HepG2 (cell line): Measurements from ENCODE around the gene COQ8B. TPM values are rescaled to one million over a fixed set of nuclear protein-coding genes. Genes with fewer than 3 reads are reported as not detected.

Source experiments
- FOXA3 ChIP-seq: IDR thresholded peaks from 2 replicates; pipeline ENCODE4 v1.6.1; 2016; ENCODE audit warnings: missing genetic modification reagents, missing compliant biosample characterization
- MEIS2 ChIP-seq: sonication (generic); formaldehyde crosslinking; IDR thresholded peaks from 2 replicates; pipeline ENCODE4 v1.9.0; 2021; ENCODE audit warnings: mild to moderate bottlenecking, missing genetic modification reagents
- MLLT10 ChIP-seq: sonication (generic); formaldehyde crosslinking; IDR thresholded peaks from 2 replicates; pipeline ENCODE4 v1.4.0; 2020; ENCODE audit warnings: missing genetic modification reagents
- RAD21 ChIP-seq: fragments of 450-650 bp; formaldehyde crosslinking; IDR thresholded peaks from 2 replicates; pipeline ENCODE4 v1.5.0; 2020; ENCODE audit warnings: mild to moderate bottlenecking
- SP5 ChIP-seq: IDR thresholded peaks from 2 replicates; pipeline ENCODE4 v1.6.1; 2016; ENCODE audit warnings: low read depth, borderline replicate concordance
- ZNF143 ChIP-seq: sonication (generic); formaldehyde crosslinking; IDR thresholded peaks from 2 replicates; pipeline ENCODE4 v1.4.0; 2020; ENCODE audit warnings: missing genetic modification reagents
- ZSCAN31 ChIP-seq: sonication (generic); formaldehyde crosslinking; IDR thresholded peaks from 2 replicates; pipeline ENCODE4 v1.5.0; 2020; ENCODE audit warnings: low read depth, mild to moderate bottlenecking, missing genetic modification reagents
- polyA plus RNA-seq, 8 experiments: library from polyadenylated mRNA; depleted of rRNA in 3 of 8; stranded (reverse) in 7 of 8; unstranded in 1 of 8; fragments of >200 nt; fragmentation: Illumina TruSeq in 4 of 8; extraction: Trizol in 4 of 8; gene quantifications; 2 replicates each; pipeline versions ENCODE4 v1.2.1 to v1.2.3, GENCODE V29; 2011 to 2016; ENCODE audit warnings: low read depth in 4 of 8, missing spikeins in 1 of 8, mixed read lengths in 1 of 8; ENCODE audit not compliant: insufficient read depth in 1 of 8
- total RNA-seq, 5 experiments: library from RNA; depleted of rRNA; stranded (reverse); fragments of >200 nt; fragmentation: Illumina TruSeq; extraction: Trizol; gene quantifications; 2 replicates each; pipeline ENCODE4 v1.2.3, GENCODE V29; 2016; ENCODE audit warnings: low read depth in 1 of 5
- TF ChIP-seq, protein P1 (sequence below), 2 experiments: sonication (generic) in 1 of 2; formaldehyde crosslinking in 1 of 2; IDR thresholded peaks; 2 replicates each; pipeline versions ENCODE4 v1.4.0 to v1.6.1; 2016 to 2020; ENCODE audit warnings: borderline replicate concordance in 1 of 2, low read depth in 1 of 2, mild to moderate bottlenecking in 1 of 2, missing genetic modification reagents in 1 of 2
- TF ChIP-seq, protein P2 (sequence below): sonication (generic); formaldehyde crosslinking; IDR thresholded peaks from 2 replicates; pipeline ENCODE4 v1.8.1; 2023; ENCODE audit warnings: mild to moderate bottlenecking, moderate library complexity, missing genetic modification reagents
- TF ChIP-seq, protein P3 (sequence below): IDR thresholded peaks from 2 replicates; pipeline ENCODE4 v1.6.1; 2016
- TF ChIP-seq, protein P4 (sequence below): IDR thresholded peaks from 2 replicates; pipeline ENCODE4 v1.6.1; 2012; ENCODE audit warnings: low read length, improper control_type of control experiment
- TF ChIP-seq, protein P5 (sequence below): sonication (generic); formaldehyde crosslinking; conservative IDR thresholded peaks from 2 replicates; pipeline ENCODE4 v1.8.1; 2023; ENCODE audit warnings: missing genetic modification reagents

The COQ8B gene
- total and polyA plus RNA-seq, 2 of the 13 experiments (the other 11 are each of a cell fraction or from before 2014, with no cell fraction given): 12.3 to 17.2 TPM

DNA sequence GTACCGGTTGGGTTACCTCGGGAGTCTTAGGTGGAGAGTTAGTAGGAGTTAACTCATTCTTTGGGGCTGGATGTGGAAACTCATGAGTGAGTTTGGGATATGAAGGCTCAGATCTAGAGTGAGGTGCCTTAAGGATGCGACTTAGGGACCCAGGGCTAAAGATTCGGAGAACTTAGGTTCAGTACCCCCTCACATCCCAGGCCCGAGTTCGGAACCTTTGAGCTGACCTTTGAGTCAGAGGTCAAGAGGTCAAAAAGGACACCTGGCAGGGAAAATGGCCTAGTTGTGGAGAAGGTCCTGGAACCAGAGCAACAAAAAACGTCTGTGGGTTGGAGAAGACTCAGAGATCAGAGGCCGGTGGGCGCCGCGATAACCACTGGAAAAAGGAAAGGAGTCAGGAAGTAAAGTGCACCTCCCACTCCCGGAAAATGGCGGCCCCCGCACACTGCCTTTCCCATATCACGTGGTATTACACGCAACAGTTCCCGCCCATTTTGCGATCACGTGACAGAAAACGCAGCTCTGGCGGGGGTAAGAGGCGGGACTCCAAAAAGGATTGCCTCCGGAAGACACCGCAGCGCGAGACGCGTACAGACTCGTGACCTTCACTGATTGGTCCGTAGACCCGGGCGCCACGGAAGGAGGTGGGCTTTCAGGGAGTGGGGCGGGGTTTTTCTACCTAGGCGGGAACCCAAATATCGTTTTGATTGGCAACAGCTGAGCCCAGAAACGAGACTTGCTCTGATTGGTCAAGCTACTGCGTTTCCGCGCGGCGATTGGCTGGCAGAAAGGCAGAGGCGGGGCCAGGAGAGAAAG is 33.6 kb upstream of the COQ8B start, which contains the start of gene ACTMAP (continued):
- no peak for TF ChIP-seq MLLT10 (CRISPR knock-in tag)
- no peak for TF ChIP-seq ZNF143 (CRISPR knock-in tag)
- TF ChIP-seq ZSCAN31 (CRISPR knock-in tag): no peak
- TF ChIP-seq, protein P1, sequence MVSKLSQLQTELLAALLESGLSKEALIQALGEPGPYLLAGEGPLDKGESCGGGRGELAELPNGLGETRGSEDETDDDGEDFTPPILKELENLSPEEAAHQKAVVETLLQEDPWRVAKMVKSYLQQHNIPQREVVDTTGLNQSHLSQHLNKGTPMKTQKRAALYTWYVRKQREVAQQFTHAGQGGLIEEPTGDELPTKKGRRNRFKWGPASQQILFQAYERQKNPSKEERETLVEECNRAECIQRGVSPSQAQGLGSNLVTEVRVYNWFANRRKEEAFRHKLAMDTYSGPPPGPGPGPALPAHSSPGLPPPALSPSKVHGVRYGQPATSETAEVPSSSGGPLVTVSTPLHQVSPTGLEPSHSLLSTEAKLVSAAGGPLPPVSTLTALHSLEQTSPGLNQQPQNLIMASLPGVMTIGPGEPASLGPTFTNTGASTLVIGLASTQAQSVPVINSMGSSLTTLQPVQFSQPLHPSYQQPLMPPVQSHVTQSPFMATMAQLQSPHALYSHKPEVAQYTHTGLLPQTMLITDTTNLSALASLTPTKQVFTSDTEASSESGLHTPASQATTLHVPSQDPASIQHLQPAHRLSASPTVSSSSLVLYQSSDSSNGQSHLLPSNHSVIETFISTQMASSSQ (IDR thresholded peaks at IDR 0.05; ENCODE audit: low read depth): 0 out of 2 replicates have a peak, but pooled peaks have one; percentile 15
- TF ChIP-seq, protein P1 (CRISPR knock-in tag; IDR thresholded peaks at IDR 0.05; ENCODE audit: borderline replicate concordance): 0 out of 2 replicates have a peak, but pooled peaks have one; percentile 17
- TF ChIP-seq FOXA3: peak; percentile 48; the same call in 1 of the 2 replicates
- TF ChIP-seq, protein P2, sequence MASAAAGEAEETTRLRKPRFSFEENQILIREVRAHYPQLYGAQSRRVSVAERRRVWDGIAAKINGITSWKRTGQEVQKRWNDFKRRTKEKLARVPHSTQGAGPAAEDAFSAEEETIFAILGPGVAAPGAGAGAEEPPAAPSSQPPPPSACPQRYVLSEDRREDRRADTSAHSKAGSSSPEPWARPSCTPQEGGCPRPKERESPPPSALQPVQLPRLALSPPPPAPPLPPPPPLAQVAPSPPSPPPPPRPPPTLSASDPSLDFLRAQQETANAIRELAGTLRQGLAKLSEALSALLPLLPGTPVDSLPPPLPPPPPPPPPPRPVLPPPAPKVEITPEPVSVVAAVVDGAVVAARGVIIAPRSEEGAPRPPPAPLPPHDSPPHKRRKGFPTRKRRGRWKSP (CRISPR knock-in tag): peak; percentile 37; the same call in 1 of the 2 replicates
- TF ChIP-seq, protein P3, sequence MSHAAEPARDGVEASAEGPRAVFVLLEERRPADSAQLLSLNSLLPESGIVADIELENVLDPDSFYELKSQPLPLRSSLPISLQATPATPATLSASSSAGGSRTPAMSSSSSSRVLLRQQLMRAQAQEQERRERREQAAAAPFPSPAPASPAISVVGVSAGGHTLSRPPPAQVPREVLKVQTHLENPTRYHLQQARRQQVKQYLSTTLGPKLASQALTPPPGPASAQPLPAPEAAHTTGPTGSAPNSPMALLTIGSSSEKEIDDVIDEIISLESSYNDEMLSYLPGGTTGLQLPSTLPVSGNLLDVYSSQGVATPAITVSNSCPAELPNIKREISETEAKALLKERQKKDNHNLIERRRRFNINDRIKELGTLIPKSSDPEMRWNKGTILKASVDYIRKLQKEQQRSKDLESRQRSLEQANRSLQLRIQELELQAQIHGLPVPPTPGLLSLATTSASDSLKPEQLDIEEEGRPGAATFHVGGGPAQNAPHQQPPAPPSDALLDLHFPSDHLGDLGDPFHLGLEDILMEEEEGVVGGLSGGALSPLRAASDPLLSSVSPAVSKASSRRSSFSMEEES (CRISPR knock-in tag): peak; percentile 94
- TF ChIP-seq SP5: peak; percentile 95
- TF ChIP-seq, protein P4, sequence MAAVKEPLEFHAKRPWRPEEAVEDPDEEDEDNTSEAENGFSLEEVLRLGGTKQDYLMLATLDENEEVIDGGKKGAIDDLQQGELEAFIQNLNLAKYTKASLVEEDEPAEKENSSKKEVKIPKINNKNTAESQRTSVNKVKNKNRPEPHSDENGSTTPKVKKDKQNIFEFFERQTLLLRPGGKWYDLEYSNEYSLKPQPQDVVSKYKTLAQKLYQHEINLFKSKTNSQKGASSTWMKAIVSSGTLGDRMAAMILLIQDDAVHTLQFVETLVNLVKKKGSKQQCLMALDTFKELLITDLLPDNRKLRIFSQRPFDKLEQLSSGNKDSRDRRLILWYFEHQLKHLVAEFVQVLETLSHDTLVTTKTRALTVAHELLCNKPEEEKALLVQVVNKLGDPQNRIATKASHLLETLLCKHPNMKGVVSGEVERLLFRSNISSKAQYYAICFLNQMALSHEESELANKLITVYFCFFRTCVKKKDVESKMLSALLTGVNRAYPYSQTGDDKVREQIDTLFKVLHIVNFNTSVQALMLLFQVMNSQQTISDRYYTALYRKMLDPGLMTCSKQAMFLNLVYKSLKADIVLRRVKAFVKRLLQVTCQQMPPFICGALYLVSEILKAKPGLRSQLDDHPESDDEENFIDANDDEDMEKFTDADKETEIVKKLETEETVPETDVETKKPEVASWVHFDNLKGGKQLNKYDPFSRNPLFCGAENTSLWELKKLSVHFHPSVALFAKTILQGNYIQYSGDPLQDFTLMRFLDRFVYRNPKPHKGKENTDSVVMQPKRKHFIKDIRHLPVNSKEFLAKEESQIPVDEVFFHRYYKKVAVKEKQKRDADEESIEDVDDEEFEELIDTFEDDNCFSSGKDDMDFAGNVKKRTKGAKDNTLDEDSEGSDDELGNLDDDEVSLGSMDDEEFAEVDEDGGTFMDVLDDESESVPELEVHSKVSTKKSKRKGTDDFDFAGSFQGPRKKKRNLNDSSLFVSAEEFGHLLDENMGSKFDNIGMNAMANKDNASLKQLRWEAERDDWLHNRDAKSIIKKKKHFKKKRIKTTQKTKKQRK: 0 out of 2 replicates have a peak, but pooled peaks have one; percentile 24
- TF ChIP-seq MEIS2 (CRISPR knock-in tag): 0 out of 2 replicates have a peak, but pooled peaks have one; percentile 15
- TF ChIP-seq, protein P5, sequence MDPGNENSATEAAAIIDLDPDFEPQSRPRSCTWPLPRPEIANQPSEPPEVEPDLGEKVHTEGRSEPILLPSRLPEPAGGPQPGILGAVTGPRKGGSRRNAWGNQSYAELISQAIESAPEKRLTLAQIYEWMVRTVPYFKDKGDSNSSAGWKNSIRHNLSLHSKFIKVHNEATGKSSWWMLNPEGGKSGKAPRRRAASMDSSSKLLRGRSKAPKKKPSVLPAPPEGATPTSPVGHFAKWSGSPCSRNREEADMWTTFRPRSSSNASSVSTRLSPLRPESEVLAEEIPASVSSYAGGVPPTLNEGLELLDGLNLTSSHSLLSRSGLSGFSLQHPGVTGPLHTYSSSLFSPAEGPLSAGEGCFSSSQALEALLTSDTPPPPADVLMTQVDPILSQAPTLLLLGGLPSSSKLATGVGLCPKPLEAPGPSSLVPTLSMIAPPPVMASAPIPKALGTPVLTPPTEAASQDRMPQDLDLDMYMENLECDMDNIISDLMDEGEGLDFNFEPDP: no peak
- TF ChIP-seq RAD21 (CRISPR knock-in tag): peak; percentile 11; the same call in 1 of the 2 replicates
